Cerebellar nuclear complex (tissue), 1 donor: ENCODE data around the gene QARS1.

Source experiments
- DNase-seq, 2 experiments: peaks; one replicate each; lab custom pipeline; 2025; lab: John Stamatoyannopoulos, UW

The QARS1 gene

DNA sequence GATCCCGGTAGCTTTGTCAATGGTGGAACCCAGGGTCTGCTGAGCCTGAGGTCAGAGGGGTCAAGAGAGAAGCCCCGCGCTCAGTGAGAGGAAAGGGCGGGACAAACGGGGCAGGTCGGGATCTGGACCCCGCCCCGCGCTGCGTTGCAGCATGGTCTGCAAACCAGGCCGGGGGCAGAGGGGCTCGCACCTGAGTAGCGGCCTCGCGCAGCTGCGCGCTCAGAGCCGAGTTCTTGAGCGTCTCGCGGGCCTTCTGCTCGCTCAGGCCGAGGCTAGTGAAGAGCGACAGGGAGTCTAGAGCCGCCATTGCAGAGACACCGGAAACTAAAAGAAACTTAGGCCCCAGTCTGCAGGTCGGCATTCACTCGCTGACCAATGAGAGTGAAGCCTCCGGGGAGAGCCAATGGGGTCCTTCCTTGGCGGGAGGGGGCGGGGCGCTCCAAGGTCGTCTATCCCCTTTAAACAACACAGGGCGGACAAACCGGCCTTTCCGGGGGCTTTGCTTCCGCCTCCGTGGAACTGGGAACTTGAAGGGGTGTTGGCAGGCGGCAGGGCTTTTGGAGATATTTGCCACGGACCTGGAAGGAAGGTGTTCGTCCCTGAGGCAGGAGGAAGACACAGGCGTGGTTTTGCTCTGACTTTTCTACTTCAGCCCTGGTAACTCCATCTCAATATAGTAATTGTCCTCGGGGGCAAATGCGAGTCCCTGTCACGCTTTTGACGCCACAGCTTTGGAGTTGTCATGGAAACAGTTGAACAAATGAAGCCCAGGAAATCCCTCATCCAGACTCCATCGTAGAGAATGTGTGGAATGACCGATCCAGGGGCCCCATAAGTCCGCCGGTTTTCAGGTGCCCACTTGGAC lies at the start of gene QARS1:
TSS of gene QARS1 (minus strand) at position 331 of the 865 bp plus-strand sequence. CDS start at position 307, 24 bp downstream.
- DNase-seq: peak; percentile 55 to 90

DNA sequence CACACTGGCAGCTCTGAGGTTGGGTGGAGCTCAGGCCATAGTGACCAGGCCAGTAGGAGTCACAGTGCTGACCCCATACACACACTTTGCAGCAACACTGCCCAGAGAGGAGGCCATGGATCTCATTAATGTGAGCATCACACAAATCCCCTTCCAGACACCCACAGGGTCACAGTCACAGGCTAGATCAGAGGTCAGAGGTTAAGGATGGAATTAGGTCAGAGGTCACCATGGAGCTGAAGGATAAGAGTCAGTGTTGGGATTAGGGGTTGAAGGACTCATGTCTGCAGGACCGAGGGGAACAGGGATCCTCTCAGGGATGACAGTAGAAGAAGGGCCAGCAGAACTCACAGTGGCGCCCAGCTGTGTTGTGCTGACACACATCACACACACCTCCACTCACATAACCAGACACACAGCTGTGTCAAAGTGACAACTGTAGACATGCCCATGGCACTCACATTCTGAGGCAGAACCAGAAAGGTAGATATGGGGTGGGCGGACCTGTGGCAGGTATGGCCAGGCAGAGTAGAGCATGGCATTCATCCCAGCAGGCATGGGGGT lies 48.9 kb upstream of the QARS1 start:
- DNase-seq: no peak

DNA sequence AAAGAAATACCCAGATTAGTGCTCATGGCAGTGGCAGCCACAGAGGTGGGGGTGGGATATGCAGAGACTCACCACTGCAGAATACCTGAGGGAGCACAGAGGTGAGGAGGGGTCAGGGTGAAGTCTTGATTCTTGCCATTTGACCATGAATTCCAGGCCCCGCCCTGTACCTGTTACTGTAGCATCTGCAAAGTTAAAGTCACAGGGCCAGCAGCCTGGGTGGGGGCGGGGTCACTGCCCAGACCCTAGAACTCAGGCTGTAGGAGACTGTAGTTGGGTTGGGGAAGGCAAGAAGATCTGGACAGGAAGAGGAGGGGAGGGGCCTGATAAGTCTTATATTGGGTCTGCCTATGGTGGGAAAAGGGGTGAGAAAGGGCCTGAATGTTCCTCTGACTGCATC lies 47.1 kb upstream of the QARS1 start:
- DNase-seq: no peak

DNA sequence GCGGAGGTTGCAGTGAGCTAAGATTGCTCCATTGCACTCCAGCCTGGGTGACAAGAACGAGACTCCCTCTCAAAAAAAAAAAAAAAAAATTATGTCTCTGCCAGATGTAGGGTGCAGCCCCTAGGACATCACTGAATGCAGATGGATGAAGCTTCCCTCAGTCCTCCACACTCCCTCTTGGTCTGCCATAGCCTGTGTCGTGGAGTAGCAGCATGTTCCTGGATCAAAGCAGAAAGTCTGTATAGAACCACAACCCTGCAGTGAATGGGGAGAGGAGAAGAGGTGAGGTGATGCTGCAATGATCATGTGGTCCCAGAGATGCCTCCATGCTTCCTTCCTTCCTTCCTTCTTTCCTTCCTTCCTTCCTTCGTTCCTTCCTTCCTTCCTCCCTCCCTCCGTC lies 43.6 kb upstream of the QARS1 start:
- no peak for DNase-seq

DNA sequence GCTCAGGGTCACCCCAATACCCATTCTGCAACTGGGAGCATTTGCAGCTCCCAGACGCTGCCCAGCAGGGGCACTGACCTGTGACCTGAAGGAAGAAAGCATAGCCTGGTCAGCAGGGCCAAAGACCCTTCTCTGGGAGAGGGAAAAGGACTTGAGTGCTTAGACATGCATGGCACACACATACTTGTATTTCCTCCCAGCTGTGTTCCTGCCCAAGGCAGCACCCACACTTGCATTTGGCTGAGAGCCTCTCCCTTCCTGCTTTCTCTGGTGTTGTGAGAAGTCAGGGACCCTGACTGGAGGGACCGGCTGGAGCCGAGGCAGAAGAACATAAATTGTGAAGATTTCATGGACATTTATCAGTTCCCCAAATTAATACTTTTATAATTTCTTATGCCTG lies 35.5 kb upstream of the QARS1 start:
- no peak for DNase-seq

DNA sequence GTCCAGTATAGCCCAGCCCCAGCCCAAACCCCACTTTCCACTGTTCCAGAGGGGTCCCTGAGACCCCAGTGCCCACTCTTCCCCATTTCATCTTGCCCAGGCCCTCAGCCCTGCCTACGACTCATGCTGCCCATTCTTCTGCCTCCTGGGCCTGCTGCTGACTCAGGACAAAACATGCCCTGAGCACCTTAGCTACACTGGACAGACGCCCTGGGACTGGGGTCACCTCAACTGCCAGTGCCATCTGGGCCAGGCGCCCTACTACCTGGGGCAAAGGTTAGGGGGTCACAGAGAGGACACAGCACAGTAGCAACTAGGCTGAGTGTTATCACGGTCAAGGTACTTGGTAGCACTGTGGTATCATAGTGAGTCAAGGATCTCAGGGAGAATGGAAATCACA lies 30.9 kb upstream of the QARS1 start:
- DNase-seq: no peak

DNA sequence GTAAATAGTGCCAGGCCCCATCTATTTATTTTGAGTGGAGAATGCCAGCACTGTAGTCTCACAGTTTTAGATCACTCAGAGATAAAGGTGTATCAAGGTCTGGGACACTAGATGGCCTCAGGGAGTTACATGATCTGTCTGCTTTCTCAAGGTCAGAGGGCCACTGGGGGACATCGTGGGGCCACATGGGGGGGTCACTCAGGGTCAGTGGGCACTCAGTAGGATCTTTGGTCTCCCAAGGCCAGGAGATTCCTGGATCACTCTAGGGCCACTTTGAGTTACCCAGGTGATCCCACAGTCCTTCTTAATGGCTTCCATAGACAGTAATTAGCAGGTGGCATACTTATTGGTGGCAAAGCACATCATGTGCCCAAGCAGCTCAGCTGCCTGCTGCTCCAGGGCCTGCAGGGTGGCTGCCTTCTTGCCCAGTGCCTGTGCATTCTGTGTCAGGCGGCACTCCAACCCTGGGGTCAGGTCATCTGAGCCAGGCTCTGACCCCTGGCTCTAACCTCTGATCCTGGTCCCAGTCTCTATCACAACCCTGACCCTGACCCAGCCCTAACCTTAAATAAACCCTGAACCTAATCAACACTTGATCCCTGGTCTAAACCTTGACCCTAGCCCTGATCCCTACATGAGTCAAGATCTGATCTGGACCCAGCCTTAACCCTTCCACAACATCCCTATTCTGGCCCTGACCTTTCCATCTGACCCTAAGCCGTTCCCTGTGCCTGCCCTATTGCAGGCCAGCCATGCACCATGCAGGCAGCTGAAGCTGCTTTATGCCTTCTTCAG lies 30.1 kb upstream of the QARS1 start:
- DNase-seq: no peak

DNA sequence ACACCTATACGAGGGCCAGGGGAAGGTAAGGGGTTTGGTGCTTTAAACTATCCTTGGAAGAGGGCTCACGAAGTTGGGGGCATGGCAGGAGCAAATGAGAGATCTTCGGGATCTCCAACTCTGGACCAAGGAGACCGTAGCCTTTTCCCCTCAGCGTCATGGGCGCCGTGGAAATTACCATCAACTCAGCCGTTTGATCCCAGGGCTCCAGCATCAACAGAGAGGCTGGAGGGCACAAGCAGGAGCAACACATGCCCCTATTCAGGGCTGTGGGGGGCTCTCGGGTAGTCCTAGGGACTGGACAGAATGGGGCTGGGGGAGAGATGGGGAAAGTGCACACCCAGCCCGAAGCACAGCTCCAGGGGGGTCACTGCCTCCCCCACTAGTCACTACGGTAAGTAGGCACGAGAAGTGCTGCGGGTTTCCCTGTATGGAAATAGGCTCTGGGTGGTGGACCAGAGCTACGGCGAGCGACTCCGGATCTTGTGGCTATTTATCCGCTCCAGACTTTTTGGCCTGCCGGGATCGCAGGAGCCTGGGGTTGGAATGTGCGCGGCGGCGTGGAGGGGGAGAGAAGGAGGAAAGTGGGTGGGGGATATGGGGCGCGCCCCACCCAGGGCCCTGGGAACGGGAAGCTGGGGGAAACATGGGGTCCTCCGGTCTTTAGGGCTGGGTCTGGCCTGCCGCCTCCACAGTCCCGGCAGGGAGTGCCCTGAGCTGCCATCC lies 28.8 kb upstream of the QARS1 start:
- DNase-seq: peak in 1 of 2 experiments; percentile 69

DNA sequence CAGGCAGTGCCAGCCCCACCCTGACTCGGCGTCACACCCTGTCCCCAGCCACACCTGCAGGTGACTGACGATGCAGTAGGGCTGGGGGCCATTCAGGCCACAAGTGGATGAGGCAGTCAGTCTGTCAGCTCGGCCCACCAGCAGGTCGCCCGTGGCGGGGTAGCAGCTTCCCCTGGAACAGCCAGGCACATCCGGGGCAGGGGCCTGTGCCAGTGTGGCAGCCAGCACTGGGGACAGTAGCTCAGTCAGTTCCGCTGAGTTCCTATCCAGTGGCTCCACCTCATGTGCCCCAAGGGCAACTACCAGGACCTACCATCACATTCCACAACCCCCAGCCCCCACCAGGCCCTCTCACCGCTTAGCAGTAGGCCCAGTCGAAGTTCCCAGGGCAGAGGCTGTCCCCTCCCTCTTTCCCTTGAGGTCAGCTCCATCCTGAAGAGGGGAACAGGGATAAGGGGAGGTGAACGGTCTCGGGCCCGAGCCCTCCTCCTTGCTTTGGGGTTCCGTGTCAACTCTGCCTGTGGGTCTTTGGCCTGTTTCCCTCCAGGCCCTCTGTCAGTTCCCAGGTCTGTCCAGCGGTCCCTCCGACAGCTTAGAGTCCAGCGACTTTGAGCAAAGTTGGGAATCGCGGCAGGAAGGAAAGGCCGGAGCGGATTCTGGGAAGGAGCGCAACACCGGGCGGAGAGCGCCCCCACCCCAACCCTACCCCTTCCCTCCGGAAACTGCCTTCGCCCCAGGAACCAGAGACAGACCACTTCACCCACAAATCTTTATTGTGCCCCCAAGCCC lies 28.1 kb upstream of the QARS1 start, which contains the start of gene LAMB2:
TSS of gene LAMB2 (minus strand) at position 614 of the 789 bp plus-strand sequence. CDS start at position 431, 183 bp downstream.
- DNase-seq: peak in 1 of 2 experiments; percentile 7

DNA sequence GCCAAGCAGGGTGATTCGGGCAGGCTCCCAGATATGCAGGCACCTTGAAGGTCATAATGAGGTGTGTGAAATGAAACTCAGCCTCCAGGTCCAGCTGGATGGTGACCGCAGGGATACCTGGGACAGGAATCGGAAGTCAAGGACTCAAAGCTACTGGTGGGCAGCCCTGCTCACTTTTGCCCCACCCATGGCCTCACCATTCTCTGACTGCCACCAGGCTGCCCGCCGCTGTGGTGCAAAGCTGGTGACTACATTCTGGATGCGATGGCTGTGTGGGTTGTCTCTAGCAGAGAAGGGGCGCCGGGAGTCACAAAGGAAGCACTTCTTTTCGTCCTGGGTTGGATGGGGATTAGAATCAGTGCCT lies 27.5 kb upstream of the QARS1 start:
- no peak for DNase-seq

DNA sequence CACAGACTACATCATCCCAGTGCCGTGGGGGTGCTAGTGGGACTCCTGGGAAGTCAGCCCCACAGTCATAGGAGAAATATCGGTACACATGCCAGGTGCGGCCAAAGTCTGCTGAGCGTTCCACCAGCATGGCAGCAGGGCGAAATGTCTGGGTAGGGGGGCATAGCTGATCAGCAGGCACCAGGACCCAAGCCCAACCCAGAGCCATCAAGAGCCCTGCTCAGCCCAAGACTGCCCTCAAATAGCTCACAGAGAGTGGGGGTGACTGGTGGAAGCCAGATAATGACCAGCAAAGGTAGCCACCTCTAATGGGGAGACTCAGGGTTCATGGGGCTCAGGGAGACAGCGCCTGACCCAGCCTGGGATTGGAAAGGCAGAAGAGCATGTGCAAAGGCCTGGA lies 27.0 kb upstream of the QARS1 start:
- DNase-seq: no peak

DNA sequence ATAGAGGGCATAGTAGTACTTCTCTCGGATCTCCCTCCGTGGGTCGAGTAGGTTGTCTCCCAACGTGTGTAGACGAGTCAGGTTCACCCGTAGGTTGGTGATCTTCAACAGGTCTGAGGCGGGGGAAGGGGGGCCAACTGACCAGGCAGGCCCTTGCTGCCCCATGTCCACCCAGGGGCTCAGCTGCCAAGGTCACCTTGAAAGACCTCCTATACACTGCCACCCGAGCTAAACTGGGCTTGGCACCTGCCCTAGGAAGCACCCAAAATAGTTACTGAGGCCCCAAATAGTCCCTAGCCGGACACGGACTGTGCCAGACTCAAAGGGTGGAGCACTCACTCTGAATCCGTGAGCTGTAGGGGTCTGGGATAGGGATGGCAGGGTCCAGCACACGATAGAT lies 26.5 kb upstream of the QARS1 start:
- no peak for DNase-seq

DNA sequence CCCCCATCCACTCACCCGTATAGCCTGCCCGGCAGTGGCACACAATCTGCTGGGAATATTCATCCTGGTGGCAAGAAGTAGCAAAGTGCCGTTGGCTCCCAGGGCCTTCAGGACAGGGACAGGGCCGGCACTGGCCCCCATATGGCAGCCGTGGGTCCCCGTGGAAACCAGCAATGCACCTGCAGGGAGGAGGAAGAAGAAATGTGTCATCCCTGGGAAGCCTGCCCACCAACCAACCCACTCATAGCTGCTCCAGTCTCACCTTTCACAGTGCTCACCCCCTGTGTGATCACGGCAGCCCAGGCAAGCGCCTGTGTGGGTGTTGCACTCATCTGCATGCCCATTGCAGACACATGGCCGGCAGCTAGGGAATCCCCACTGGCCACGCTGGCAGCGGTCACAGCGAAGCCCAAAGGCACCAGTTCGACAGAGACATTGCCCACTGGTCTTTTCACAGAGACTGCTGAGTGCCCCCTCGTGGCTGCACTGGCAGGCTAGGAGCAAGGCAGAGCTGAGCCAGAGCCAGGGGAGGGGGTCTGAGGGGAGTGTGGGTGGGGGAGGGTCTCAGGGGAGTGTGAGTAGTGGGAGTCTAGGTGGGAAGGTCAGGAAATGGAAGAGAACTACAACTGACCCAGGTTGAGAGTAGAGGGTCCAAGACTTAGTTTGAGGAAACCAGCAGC lies 20.6 kb upstream of the QARS1 start:
- DNase-seq: no peak

DNA sequence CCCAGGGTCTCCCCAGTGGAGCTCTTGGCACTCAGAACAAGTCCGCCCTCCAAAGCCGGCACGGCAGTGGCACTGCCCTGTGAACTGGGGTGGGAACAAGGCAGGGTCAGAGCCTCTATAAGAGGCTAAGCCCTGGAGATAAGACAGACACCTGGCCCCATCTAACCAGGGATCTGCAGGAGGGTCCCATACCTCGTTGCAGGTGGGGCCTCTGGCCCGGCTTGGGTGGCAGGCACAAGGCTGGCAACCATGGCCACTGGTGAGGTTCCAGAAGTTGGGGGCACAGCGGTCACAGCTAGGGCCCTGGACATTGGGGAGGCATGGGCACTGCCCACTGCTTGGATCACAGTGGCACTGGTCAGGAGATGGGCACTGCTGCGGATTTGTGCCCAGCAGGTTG lies 19.6 kb upstream of the QARS1 start:
- no peak for DNase-seq

DNA sequence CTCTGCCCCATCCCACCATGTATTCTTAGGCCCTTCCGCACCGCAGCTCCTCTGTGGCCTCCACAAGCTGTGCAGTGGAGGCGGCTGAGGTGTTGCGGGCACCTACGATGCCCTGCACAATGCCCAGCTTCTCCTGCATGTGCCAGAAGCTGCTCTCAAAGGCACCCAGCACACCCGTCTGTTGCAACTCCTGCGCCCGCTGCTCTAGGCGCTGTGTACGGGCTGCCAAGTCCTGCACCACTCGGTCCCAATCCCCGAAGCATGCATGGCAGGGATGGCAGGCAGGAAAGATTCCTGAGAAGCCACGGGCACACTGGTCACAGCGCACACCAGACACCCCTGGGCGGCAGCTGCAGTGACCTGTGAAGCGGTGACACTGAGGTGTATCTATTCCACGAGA lies 19.1 kb upstream of the QARS1 start:
- DNase-seq: no peak

DNA sequence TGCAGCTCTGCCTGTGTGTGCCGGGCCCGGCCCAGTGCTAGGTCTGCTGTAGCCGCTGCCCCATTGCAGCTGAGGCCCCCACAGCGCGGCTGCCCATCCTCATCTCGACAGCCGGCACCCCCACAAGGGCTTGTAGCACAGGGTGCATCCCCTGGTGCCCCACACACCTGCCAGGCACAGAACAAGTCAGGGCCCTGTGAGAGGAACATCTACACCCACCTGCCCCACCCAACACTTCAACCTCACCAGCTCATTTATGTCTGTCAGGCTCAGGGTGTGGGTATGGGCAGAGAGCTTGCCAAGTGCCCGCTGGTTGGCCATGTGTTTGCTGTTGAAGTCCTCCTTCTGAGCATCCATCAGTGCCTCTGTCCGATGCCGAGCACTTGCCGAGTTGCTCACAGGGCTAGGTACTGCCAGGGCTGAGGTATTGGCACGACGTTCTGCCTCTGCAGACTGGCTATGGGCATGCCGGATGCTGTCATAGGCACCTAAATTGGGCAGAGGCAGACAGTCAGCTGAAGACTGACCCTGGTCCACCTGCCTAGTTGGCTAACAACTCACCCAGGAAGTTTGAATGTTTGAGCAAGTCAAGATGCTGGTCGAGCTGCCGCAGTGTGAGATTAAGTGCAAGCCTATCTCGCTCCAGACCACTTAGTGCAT lies 18.5 kb upstream of the QARS1 start:
- DNase-seq: no peak

DNA sequence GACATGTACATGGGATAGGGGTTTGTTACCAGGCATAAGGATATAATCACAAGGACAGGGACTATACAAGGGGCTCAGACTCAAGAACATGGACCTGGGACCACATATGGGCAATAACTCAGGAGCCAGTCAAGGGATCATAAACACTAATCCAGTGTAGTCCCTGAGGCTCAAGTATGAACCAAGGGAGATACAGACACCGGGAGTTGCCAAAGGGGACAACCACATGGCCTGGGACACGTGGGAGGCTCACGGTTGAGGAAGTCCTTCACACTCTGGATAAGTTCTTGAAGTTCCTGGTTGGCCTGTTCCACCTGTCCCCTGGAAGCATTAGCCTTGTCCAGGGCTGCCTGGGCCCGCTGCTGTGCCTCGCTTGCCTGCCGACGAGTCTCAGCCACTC lies 17.9 kb upstream of the QARS1 start:
- DNase-seq: no peak

DNA sequence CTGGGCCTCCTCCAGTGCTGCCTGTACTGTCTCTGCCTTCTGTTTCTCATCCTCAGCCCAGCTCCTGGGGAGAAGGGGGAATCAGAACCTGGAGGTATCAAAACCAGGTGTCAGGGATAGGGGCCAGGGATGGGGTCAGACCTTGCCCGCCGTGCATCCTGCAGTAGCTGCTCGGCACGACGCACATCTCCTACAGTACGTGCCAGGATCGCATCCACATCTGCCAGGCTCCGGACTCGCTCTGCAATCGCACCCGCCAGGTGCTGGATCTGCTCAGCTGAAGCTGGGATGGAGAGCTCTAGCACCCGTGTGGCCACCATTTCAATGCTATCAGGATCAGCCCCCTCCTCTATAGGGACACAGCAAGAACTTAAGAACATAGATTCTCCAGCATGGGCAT lies 17.5 kb upstream of the QARS1 start:
- DNase-seq: no peak

DNA sequence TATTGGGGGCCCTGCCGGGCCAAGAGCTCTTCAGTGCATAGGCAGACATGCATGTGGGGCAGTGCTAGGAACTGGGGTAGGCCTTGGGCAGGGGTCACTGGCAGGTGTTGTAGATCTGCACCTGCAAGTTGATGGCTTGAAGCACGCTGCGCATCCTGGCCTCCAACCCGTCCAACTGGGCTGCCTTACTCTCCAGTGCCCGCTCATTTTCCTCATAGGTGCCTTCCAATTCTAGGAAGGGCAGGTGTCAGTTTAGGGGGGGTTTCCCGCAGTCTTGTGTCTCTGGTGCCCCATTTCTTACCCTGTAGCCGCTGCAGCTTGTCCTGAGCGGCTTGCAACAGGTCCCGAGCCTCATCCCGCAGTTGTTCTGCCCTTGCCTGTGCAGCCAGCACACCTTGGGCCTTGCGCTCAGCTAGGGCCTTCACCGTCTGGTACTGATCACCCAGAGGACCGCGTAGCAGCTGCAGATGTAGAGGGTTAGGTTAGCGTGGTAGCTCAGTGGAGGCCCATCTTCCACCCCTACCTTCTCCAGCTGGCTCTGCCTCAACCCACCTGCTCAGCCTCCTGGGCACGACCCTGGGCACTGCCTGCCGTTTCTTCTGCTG lies 16.7 kb upstream of the QARS1 start:
- no peak for DNase-seq
